Osteocyte (in vitro differentiated cells): ENCODE measurements around the gene SELENOM. TPM values are rescaled to one million over a fixed set of nuclear protein-coding genes. Genes with fewer than 3 reads are reported as not detected.
"Not testable (repeated sequence)": the region's sequence is repeated elsewhere in the genome, so short reads cannot be mapped to it uniquely, and the experiment has no call there.

ENCODE experiments used
- DNase-seq: peaks from one replicate; pipeline ENCODE4 v3.0.0; 2021; ENCODE audit warnings: mixed read lengths; ENCODE audit not compliant: unreplicated experiment; ENCODE audit errors: extremely low spot score
- H3K27ac Mint-ChIP-seq: one replicate; pipeline ENCODE4 v1.8.0; 2021; ENCODE audit warnings: mild to moderate bottlenecking, mixed read lengths; ENCODE audit not compliant: unreplicated experiment
- H3K27me3 Mint-ChIP-seq: one replicate; pipeline ENCODE4 v1.8.0; 2021; ENCODE audit warnings: mixed read lengths; ENCODE audit not compliant: unreplicated experiment
- H3K36me3 Mint-ChIP-seq: one replicate; pipeline ENCODE4 v1.8.0; 2021; ENCODE audit warnings: mixed read lengths; ENCODE audit not compliant: unreplicated experiment
- H3K4me1 Mint-ChIP-seq: one replicate; pipeline ENCODE4 v1.8.0; 2021; ENCODE audit warnings: mixed read lengths; ENCODE audit not compliant: unreplicated experiment
- H3K4me3 Mint-ChIP-seq: one replicate; pipeline ENCODE4 v1.8.0; 2021; ENCODE audit warnings: mild to moderate bottlenecking, moderate library complexity, mixed read lengths; ENCODE audit not compliant: unreplicated experiment
- H3K9me3 Mint-ChIP-seq: one replicate; pipeline ENCODE4 v1.8.0; 2021; ENCODE audit warnings: mixed read lengths; ENCODE audit not compliant: unreplicated experiment
- CTCF ChIP-seq: fragments of 200-600 bp; sonication (generic); IDR thresholded peaks from 2 replicates; pipeline ENCODE4 v1.5.0; 2021; ENCODE audit warnings: antibody characterized with exemption, mild to moderate bottlenecking, moderate library complexity
- total RNA-seq: library from RNA; stranded (reverse); gene quantifications from 2 replicates; pipeline ENCODE4 v1.2.1, GENCODE V29; 2021

The SELENOM gene
- total RNA-seq, 1 donor from 2014 or later = 186 TPM

- no peak overlapping the region for H3K27ac Mint-ChIP-seq
- no peaks in the 10 kb centered on the region for H3K27me3 Mint-ChIP-seq
- H3K9me3 Mint-ChIP-seq = no peaks in the 10 kb centered on the region
- no peak overlapping the region for H3K4me3 Mint-ChIP-seq
- DNase-seq = no peak
- peaks cover 15% of the 10 kb centered on the region for H3K36me3 Mint-ChIP-seq
- peaks cover 18% of the 10 kb centered on the region for H3K4me1 Mint-ChIP-seq
- no peak for TF ChIP-seq CTCF
These were observed 7.3 kb downstream of the SELENOM start for GRCh38 chr22:31099841-31100761.

- Mint-ChIP-seq H3K4me3 (no peak overlapping the region), H3K27ac (no peak overlapping the region), H3K4me1 (peaks cover 18% of the 10 kb centered on the region), H3K36me3 (peaks cover 15% of the 10 kb centered on the region), H3K27me3 (no peaks in the 10 kb centered on the region), H3K9me3 (no peaks in the 10 kb centered on the region)
- no peak for TF ChIP-seq CTCF
- DNase-seq = no peak
These were observed 8.0 kb downstream of the SELENOM start for GRCh38 chr22:31099386-31099785.

GRCh38 chr22:31098632-31099110 is 8.7 kb downstream of the SELENOM start:
- H3K4me1 Mint-ChIP-seq = peaks cover 18% of the 10 kb centered on the region
- no peak for TF ChIP-seq CTCF
- no peaks in the 10 kb centered on the region for H3K9me3 Mint-ChIP-seq
- H3K27ac Mint-ChIP-seq = no peak overlapping the region
- no peak overlapping the region for H3K4me3 Mint-ChIP-seq
- no peak for DNase-seq
- H3K36me3 Mint-ChIP-seq = peaks cover 15% of the 10 kb centered on the region
- no peaks in the 10 kb centered on the region for H3K27me3 Mint-ChIP-seq

GRCh38 chr22:31097941-31098631 is 9.3 kb downstream of the SELENOM start:
- H3K4me3 Mint-ChIP-seq = no peak overlapping the region
- H3K27me3 Mint-ChIP-seq = no peaks in the 10 kb centered on the region
- TF ChIP-seq CTCF = no peak
- DNase-seq = no peak
- H3K9me3 Mint-ChIP-seq = no peaks in the 10 kb centered on the region
- H3K27ac Mint-ChIP-seq = no peak overlapping the region
- H3K36me3 Mint-ChIP-seq = peaks cover 15% of the 10 kb centered on the region
- H3K4me1 Mint-ChIP-seq = peaks cover 17% of the 10 kb centered on the region

- H3K9me3 Mint-ChIP-seq, H3K27ac Mint-ChIP-seq, H3K27me3 Mint-ChIP-seq, DNase-seq, H3K4me3 Mint-ChIP-seq: not testable (repeated sequence)
- H3K36me3 Mint-ChIP-seq = peaks cover 15% of the 10 kb centered on the region
- peaks cover 11% of the 10 kb centered on the region for H3K4me1 Mint-ChIP-seq
These were observed 9.8 kb downstream of the SELENOM start for GRCh38 chr22:31097539-31097938.
